Aorta (tissue), 5 donors: Measurements from ENCODE around the gene SMAD3. TPM values are rescaled to one million over a fixed set of nuclear protein-coding genes. Genes with fewer than 3 reads are reported as not detected.

ENCODE experiments used
- ATAC-seq: fragments of 200-7000 bp; cut with Tn5 transposase; one replicate; pipeline ENCODE4 v1.9.1; 2022; ENCODE audit warnings: moderate library complexity; ENCODE audit not compliant: low FRiP score
- DNase-seq, 2 donors: peaks; one replicate each; pipeline ENCODE4 v3.0.0-alpha.2; 2020
- H3K27ac ChIP-seq, 2 donors: one replicate each; pipeline ENCODE4 v1.5.1; 2013; ENCODE audit warnings: low read length in 2 of 2, mild to moderate bottlenecking in 2 of 2, moderate library complexity in 2 of 2, control low read depth in 1 of 2, inconsistent platforms in 1 of 2, low read depth in 1 of 2
- H3K27me3 ChIP-seq, 2 donors: one replicate each; pipeline ENCODE4 v1.6.1; 2013; ENCODE audit warnings: control low read depth in 1 of 2, low read length in 1 of 2, mild to moderate bottlenecking in 1 of 2, moderate library complexity in 1 of 2; ENCODE audit not compliant: insufficient read depth in 2 of 2, control insufficient read depth in 1 of 2
- H3K36me3 ChIP-seq, 2 donors: one replicate each; pipeline ENCODE4 v1.6.1; 2013; ENCODE audit warnings: control low read depth in 1 of 2, low read length in 1 of 2, mild to moderate bottlenecking in 1 of 2; ENCODE audit not compliant: insufficient read depth in 2 of 2, control insufficient read depth in 1 of 2
- H3K4me1 ChIP-seq, 2 donors: one replicate each; pipeline ENCODE4 v1.6.1; 2013; ENCODE audit warnings: low read length in 2 of 2, control low read depth in 1 of 2, mild to moderate bottlenecking in 1 of 2, moderate library complexity in 1 of 2; ENCODE audit not compliant: insufficient read depth in 2 of 2, control insufficient read depth in 1 of 2
- H3K4me3 ChIP-seq, 2 donors: one replicate each; pipeline ENCODE4 v1.5.1; 2013; ENCODE audit warnings: low read length in 2 of 2, control low read depth in 1 of 2, mild to moderate bottlenecking in 1 of 2
- H3K9me3 ChIP-seq: one replicate; pipeline ENCODE4 v1.6.1; 2013; ENCODE audit warnings: mild to moderate bottlenecking, low read length; ENCODE audit not compliant: control insufficient read depth
- WGBS, 2 donors: extraction: QIAGEN DNeasy Blood & Tissue Kit; methylation state at CpG; one replicate each; pipeline ENCODE4 v1.1.7; 2013; 5-methylcytosine and 5-hydroxymethylcytosine counted together
- intact Hi-C, 2 donors: fragments of 100-400 bp; cut with DNase I; formaldehyde crosslinking; loops; one replicate each; pipeline versions ENCODE4 v1.14.2 to v1.15.0; 2022
- polyA plus RNA-seq, 2 donors: library from polyadenylated mRNA; stranded (reverse); fragments of 200-250 nt; gene quantifications; one replicate each; pipeline ENCODE4 v1.2.3, GENCODE V29; 2013
- total RNA-seq, 2 donors: library from RNA; stranded (reverse); fragmentation: NEBNext Ultra II Directional; extraction: Animal tissue kit (Norgen Biotek cat#: 25700); gene quantifications; one replicate each; pipeline ENCODE4 v1.2.1, GENCODE V29; 2021
- donor health status: healthy with polysubstance abuse.
- donor health status: Bipolar disorder and iron deficiency.
- donor health status: DM: no; HTN: no; CAD: no.
- donor health status: DM: no; HTN: no; CAD: no.
- donor health status: DM: yes; HTN: yes; CAD: no.

SMAD3 gene
- total and polyA plus RNA-seq, 4 donors: 7.1 to 90.8 (median 55.0) TPM

DNA sequence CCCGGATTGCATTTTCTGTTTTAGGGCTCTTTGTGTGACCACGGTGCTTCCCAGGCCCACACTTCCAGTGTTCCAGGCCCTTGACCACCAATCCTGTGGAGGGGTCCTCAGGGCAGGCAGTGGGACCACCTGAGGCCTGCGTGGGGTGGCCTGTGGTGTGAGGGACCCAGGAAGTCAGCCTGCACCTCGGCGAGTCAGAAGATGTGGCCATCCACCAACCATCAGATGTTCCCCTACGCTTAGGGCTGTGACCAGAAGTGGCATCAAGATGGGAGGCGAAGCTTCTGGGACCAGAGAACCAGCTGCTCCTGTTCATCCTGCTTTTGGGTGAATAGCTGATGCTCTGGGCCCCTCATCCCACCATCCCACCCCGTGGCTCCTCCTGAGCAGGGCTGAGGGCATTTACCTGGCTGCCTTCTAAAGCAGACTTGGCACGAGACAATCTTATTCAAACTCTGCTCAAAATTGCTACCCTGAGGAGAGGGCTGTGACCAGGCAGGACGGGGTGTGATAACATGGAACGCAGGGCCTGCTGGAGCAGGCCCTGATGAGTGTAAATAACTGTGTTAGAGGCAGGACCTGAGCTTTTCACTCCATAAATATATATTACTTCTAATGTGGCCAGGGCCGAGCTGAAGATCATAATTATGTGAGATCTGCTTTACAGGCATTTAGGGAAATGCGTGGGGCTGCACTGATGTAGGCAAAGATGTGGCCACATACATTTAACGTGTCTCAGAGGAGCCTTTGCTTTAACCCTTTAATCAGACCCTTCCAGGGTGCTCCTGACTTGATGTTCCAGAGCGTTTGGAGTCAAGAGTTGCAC is 28.8 kb downstream of the SMAD3 start:
- no peak overlapping the region for H3K27ac ChIP-seq
- DNase-seq: peak in 1 of 2 donors; percentile 58

GRCh38 chr15:67095912-67096311 is 30.5 kb downstream of the SMAD3 start:
- DNase-seq: no peak
- no peaks in the 10 kb centered on the region for H3K36me3 ChIP-seq
- intact Hi-C loops: no loop called here
- WGBS, 2 donors: 90% methylated on average over 7 of the region's 7 CpGs
- H3K4me1 ChIP-seq: no peaks in the 10 kb centered on the region
- no peaks in the 10 kb centered on the region for H3K27me3 ChIP-seq
- no peak overlapping the region for H3K27ac ChIP-seq
- H3K9me3 ChIP-seq: no peaks in the 10 kb centered on the region
- ATAC-seq: no peak
- H3K4me3 ChIP-seq: no peak overlapping the region

More for the DNA sequence above, 28.8 kb downstream of the SMAD3 start:
- no peak overlapping the region for H3K4me3 ChIP-seq
- no peaks in the 10 kb centered on the region for H3K9me3 ChIP-seq
- WGBS, 2 donors: 75 to 79% methylated on average over 15 of the region's 15 CpGs
- H3K36me3 ChIP-seq: no peaks in the 10 kb centered on the region
- intact Hi-C loops: no loop called here
- ATAC-seq: no peak
- H3K4me1 ChIP-seq: peaks cover under 1 to 2% of the 10 kb centered on the region in 2 donors
- H3K27me3 ChIP-seq: no peaks in the 10 kb centered on the region

DNA sequence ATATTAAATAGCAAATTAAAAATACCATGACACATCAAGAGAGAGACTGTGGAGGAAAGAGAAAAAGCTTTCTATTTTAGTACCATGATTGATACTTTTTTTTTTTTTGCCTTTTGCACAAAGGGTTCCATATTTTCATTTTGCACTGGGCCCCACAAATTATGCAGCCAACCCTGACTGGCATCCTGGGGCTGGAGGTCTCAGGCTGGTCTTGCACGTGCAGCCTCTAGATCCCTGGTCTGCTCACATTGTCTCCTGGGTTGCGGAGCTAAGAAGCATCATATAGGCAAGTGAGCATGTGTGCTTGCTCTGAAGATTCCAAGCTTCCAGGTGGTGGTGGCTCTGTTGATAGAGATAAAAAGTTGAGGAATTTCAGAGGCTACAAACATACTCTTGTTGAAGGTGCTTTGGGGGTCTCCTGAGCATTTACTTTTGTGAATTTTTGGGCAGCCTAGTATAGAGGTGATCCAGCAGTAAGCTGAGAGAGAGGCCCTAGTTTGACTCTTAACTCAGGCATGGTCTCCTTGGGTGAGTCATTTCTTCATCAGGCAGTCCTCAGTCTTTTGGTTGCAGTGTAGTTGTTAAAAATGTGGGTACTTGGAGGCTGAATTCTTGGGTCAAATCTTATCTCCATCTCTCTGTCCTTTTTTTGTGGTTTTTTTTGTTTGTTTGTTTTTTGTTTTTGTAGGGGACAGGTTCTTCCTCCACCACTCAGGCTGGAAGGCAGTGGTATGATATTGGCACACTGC is 31.3 kb downstream of the SMAD3 start:
- DNase-seq: peak in 1 of 2 donors; percentile 19
- ATAC-seq: no peak
- Histone ChIP-seq H3K4me1 (no peaks in the 10 kb centered on the region), H3K4me3 (no peak overlapping the region), H3K9me3 (no peaks in the 10 kb centered on the region), H3K27ac (no peak overlapping the region), H3K36me3 (no peaks in the 10 kb centered on the region), H3K27me3 (no peaks in the 10 kb centered on the region)
- 91 to 95% methylated on average over 2 of the region's 2 CpGs for WGBS, 2 donors
- intact Hi-C loops: no loop called here

GRCh38 chr15:67097424-67097823 is 32.0 kb downstream of the SMAD3 start:
- ATAC-seq (no peak), DNase-seq (peak in 1 of 2 donors; percentile 16)
- Histone ChIP-seq H3K9me3 (no peaks in the 10 kb centered on the region), H3K27me3 (no peaks in the 10 kb centered on the region), H3K36me3 (no peaks in the 10 kb centered on the region), H3K4me1 (no peaks in the 10 kb centered on the region), H3K27ac (no peak overlapping the region), H3K4me3 (no peak overlapping the region)
- 95 to 98% methylated on average over 4 of the region's 4 CpGs for WGBS, 2 donors
- intact Hi-C loops: no loop called here

DNA sequence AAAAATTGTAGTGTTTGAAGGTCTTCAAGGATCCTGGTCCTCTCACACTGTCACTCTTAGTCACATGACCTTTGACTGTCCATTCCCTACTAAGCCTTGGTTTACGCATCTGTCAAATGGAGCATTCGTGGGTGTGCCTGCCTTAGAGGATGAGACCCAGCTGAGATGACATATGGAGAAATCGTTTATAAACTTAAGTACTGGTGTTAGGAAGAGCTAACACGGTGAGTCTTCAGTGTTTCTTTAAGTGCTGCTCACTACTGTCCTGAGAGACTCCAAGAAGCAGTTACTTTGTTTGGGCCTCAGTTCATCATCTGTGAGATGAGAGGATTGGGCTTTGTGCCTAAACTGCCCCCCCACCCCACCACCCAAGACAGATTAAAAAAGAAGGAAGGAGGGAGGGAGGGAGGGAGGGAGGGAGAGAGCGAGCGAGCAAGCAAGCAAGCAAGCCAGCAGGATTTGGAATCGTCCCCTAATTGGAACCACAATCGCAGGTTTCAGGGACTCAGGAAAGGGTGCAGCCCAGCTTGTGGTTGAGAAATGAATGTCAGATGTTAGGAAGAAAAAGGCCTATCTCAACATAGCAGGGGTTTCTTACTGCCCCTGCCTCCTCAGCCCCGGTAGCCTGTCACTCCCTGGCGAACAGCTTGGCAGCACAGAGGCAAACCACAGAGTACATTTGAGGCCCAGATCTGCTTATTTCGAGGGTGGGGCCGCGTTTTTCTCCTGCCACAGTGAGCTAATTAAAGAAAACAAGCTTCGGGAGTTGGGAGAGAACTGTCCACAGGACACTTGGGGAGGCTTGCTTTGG is 32.7 kb downstream of the SMAD3 start:
- 20 to 26% methylated on average over 14 of the region's 14 CpGs for whole genome bisulfite sequencing, 2 donors
- Histone ChIP-seq H3K27ac (no peak overlapping the region), H3K36me3 (no peaks in the 10 kb centered on the region), H3K4me1 (no peaks in the 10 kb centered on the region), H3K27me3 (no peaks in the 10 kb centered on the region), H3K4me3 (no peak overlapping the region), H3K9me3 (no peaks in the 10 kb centered on the region)
- DNase-seq (peak; percentile 75 to 77), ATAC-seq (peak; percentile 4)
- intact Hi-C loops: no loop called here

DNA sequence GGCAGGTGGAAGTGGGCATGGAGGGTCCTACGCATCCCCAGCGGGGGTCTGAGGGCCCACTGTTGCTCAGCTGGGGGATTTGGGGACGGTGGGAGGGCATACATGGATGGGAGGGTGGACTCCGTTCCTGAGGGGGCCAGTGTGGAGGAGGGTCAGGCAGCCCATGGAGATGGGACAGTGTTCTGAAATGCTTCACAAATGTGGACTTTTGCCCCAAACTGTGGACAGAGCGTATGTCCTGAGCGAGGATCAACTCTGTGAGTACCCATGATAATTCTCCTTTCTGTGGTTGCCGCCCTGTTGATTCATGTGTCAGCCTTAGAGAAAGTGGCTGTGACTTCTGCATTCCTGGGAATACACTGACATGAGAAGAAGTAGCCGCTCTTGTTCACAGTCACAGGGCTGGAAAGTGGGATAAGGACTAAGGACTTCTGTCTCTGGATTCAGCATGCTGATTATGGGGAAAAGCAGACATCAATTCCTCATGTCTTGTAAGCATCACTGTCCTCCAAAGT is 33.4 kb downstream of the SMAD3 start:
- ATAC-seq: no peak
- no peak overlapping the region for H3K4me3 ChIP-seq
- no peak overlapping the region for H3K27ac ChIP-seq
- H3K9me3 ChIP-seq: no peaks in the 10 kb centered on the region
- DNase-seq: no peak
- H3K27me3 ChIP-seq: no peaks in the 10 kb centered on the region
- H3K4me1 ChIP-seq: no peaks in the 10 kb centered on the region
- 83 to 86% methylated on average over 8 of the region's 8 CpGs for WGBS, 2 donors
- no peaks in the 10 kb centered on the region for H3K36me3 ChIP-seq
- intact Hi-C loops: no loop called here

DNA sequence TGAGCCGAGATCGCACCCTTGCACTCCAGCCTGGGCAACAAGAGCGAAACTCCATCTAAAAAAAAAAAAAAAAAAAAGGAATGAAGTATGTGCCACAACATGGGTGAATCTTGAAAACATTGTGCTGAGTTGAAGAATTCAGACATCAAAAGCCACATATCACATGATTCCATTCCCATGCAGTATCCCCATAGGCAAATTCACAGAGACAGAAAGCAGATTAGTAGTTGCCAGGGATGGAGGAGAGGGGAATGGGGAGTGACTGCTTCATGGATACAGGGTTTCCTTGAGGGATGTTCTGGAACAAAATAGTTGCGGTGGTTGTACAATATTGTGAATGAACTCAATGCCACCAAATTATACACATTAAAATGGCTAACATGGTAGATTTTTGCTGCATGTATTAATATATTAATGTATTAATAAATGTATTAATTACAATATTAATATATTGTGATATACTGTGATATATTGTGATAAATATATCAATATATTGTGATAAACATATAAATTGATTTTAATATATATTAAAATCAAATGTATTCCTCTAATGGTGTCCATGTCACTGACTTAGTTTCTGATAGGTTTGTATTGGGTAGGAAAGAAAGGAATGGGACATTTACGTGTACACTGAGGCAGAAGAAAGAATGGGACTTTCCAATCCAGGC is 34.9 kb downstream of the SMAD3 start:
- no peak for ATAC-seq
- Histone ChIP-seq H3K27ac (no peak overlapping the region), H3K4me3 (no peak overlapping the region), H3K36me3 (no peaks in the 10 kb centered on the region), H3K4me1 (peaks cover 6 to 12% of the 10 kb centered on the region in 2 donors), H3K9me3 (no peaks in the 10 kb centered on the region), H3K27me3 (no peaks in the 10 kb centered on the region)
- WGBS, 2 donors: 75 to 76% methylated on average over 4 to 5 of the region's 5 CpGs
- no peak for DNase-seq
- intact Hi-C loops: no loop called here
